ENCODE results near the gene ACACB. TPM values are rescaled to one million over a fixed set of nuclear protein-coding genes. Genes with fewer than 3 reads are reported as not detected.
"Not testable (repeated sequence)": the region's sequence is repeated elsewhere in the genome, so short reads cannot be mapped to it uniquely, and the experiment has no call there.

The ACACB gene
- total RNA-seq, 1 donor = 3.9 TPM

DNA sequence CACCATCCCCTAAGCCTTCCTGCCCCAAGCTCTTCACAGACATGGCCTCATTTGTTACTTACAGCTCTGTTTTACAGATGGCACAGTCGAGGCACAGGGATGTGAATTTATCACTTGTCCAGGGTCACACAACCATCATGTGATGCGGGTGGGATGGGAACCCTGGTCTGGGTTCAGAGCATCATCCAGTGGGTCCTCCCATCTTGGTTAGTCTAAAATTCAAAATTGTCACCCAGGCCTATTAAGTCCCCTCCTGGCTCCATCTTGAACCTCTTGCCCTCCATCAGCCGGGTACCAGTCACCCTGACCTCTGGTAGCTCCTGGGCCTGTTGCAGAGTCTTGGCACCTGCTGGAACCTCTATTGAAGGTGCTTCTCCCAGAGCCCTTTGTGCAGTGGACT, 52.9 kb downstream of the ACACB start:
- TF ChIP-seq, protein P1, sequence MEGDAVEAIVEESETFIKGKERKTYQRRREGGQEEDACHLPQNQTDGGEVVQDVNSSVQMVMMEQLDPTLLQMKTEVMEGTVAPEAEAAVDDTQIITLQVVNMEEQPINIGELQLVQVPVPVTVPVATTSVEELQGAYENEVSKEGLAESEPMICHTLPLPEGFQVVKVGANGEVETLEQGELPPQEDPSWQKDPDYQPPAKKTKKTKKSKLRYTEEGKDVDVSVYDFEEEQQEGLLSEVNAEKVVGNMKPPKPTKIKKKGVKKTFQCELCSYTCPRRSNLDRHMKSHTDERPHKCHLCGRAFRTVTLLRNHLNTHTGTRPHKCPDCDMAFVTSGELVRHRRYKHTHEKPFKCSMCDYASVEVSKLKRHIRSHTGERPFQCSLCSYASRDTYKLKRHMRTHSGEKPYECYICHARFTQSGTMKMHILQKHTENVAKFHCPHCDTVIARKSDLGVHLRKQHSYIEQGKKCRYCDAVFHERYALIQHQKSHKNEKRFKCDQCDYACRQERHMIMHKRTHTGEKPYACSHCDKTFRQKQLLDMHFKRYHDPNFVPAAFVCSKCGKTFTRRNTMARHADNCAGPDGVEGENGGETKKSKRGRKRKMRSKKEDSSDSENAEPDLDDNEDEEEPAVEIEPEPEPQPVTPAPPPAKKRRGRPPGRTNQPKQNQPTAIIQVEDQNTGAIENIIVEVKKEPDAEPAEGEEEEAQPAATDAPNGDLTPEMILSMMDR (IDR thresholded peaks at IDR 0.05; ENCODE audit: insufficient read depth, low read depth, low read length) = no peak
- no peak for DNase-seq (ENCODE audit: low read depth)
- H3K4me3 ChIP-seq (ENCODE audit: low read depth, low read length) = no peak overlapping the region

DNA sequence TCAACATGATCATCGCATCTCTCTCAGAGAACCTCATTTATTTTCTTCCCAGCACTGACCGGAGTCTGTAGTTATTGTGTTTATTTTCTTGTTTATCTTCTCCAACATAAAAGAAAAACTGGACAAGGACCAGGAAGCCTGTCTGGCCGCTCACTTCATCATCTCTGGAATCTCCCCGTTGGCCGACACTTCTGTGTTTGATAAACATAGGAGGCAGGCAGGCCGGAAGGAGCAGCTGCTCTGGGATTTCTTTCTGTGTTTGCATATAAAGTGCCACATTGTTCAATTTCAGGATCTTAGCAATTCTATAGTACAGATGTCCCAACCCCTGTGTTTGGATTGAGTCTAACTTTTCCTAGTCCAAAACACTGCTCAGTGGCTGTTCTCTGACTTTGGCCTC, 53.3 kb downstream of the ACACB start:
- H3K4me3 ChIP-seq (ENCODE audit: low read depth, low read length) = no peak overlapping the region
- TF ChIP-seq, protein P1 (IDR thresholded peaks at IDR 0.05; ENCODE audit: insufficient read depth, low read depth, low read length) = no peak
- peak; percentile 53 for DNase-seq (ENCODE audit: low read depth)

DNA sequence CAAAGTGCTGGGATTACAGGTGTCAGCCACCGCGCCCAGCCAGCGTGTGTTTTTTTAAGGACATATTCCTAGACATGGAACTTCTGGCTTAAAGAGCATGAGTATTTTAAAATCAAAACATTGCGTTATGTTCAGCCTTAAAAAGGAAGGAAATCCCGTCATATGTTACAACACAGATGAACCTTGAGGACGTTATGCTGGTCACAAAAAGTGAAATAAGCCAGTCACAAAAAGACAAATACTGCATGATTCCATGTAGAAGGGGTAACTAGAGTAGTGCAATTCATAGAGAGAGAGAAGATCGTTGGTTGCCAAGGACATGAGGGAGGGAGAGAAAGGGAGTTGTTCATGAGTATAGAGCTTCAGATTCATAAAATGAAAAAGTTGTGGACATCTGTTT, 53.9 kb downstream of the ACACB start:
- DNase-seq (ENCODE audit: low read depth) = peak; percentile 3
- TF ChIP-seq, protein P1 (IDR thresholded peaks at IDR 0.05; ENCODE audit: insufficient read depth, low read depth, low read length) = no peak
- no peak overlapping the region for H3K4me3 ChIP-seq (ENCODE audit: low read depth, low read length)

DNA sequence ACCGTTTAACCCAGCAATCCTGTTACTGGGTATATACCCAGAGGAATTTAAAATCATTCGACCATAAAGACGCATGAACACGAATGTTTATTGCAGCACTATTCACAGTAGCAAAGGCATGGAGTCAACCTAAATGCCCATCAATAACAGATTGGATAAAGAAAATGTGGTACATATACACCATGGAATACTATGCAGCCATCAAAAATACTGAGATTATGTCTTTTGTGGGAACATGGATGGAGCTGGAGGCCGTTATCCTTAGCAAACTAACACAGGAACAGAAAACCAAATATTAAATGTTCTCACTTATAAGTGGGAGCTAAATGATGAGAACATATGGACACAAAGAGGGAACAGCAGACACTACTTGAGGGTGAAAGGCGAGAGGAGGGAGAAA, 56.4 kb downstream of the ACACB start:
- DNase-seq (ENCODE audit: low read depth); H3K4me3 ChIP-seq (ENCODE audit: low read depth, low read length): not testable (repeated sequence)

DNA sequence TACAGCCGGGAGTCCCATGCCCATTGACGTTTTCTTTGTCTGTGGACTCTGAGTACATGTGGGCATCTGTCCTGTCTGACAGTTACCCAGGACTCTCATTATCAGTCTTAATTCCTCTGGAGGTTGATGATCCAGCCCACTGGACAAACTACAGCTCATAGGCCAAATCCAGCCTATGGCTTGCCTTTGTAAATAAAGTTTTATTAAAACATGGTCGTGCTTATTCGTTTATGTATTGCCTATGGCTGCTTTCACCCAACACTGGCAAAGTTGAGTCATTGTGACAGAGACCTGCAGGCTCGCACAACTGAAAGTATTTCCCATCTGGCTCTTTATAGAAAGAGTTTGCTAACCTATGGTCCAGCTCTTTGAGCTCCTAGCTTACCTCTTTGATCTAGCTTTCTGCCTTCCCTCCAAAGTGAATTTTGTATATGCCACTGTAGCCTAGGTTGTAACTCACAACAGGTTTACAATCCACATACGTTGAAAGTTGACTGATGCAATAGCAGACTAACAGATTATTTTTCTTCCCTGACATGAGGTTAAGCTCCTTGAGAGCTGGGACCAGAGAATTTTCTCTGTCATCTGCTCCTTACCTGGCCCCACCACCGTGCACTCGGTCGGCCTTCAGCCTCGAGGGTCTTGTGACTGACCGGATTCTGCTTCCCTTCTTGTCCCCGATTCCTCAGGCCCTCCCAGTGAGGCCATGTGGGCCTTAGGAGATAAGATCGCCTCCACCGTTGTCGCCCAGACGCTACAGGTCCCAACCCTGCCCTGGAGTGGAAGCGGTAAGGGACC, 57.3 kb downstream of the ACACB start:
- no peak overlapping the region for H3K4me3 ChIP-seq (ENCODE audit: low read depth, low read length)
- TF ChIP-seq, protein P1 (IDR thresholded peaks at IDR 0.05; ENCODE audit: insufficient read depth, low read depth, low read length) = no peak
- DNase-seq (ENCODE audit: low read depth) = no peak

DNA sequence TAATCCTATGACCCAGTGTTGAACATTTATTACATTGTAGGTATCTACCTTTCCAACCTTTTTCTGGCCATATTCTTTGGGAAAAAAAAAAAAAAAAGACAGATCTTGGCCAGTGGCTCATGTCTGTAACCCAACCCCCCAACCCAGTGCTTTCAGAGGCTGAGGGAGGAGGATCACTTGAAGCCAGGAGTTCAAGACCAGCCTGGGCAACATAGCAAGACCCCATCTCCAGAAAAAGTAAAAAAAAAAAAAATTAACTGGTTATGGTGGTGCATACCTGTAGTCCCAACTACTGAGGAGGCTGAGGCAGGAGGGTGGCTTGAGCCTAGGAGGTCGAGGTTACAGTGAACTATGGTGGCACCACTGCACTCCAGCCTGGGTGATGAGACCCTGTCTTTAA, 58.1 kb downstream of the ACACB start:
- DNase-seq (ENCODE audit: low read depth) = no peak
- no peak overlapping the region for H3K4me3 ChIP-seq (ENCODE audit: low read depth, low read length)
- TF ChIP-seq, protein P1 (IDR thresholded peaks at IDR 0.05; ENCODE audit: insufficient read depth, low read depth, low read length) = no peak

DNA sequence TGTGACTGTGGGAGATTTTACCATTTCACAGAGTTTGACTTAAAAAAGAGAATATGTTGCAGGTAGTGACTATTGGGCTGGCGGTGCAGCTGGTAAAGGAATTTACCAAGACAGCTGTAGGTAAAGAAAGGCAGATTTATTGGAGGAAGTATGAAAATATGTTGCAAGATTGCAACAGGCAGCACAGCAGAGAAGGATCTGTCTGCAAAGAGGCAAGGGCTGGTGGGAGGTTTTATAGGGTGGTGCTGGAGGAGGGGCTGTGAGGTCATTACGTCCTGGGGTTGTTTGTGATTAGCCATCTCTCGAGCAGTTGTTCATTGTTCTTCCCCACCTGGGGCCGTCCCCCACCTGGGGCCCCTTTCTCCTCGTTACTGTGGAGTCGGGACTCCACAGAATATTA, 62.1 kb downstream of the ACACB start:
- no peak for DNase-seq (ENCODE audit: low read depth)
- no peak overlapping the region for H3K4me3 ChIP-seq (ENCODE audit: low read depth, low read length)
- TF ChIP-seq, protein P1 (IDR thresholded peaks at IDR 0.05; ENCODE audit: insufficient read depth, low read depth, low read length) = no peak
